Measurements from ENCODE around the gene SOBP. TPM values are rescaled to one million over a fixed set of nuclear protein-coding genes. Genes with fewer than 3 reads are reported as not detected.

SOBP gene
- total and polyA plus RNA-seq, 2 donors (not counting 3 experiments of a cell fraction or from before 2014, with no cell fraction given), result 0.35 to 6.6 TPM

DNA sequence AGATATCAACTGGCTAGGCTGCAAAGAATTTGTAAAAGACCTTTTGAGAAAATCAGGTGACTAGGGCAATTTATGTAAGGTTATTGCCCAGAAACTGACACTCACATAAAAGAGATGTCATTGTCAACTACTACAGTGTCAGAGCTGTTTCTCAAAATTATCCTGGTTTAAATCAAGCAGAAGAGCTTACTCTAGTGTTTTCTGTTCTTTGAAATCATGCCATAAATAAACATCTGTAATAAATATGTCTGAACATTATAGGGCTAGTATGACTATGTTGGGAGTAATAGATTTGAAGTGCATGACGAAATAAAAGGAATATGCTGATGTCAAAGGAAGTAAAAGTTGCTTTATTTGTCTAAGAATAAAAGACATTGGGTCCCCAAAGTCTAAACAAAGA lies 19.6 kb upstream of the SOBP start:
- intact Hi-C loops (cut with micrococcal nuclease), result no loop called here
- ChIA-PET POLR2A (no interaction called here), CTCF (interaction anchor here (0.7 to 1.4 kb wide), 2 partner anchors 11 to 152 kb away, joined by 3 to 4 read pairs; partner anchors contain the start of gene PDSS2)
- Histone ChIP-seq H3K9me3 (replicated peaks; ENCODE audit: control insufficient read depth, insufficient read depth, low read length) (no peaks in the 10 kb centered on the region), H3K9me1 (replicated peaks; ENCODE audit: control insufficient read depth, extremely low read depth, insufficient read depth, low read length) (no peaks in the 10 kb centered on the region), H3K4me1 (ENCODE audit: control insufficient read depth, extremely low read depth, insufficient read depth, low read length) (no peaks in the 10 kb centered on the region), H4K20me1 (replicated peaks; ENCODE audit: control insufficient read depth, extremely low read depth, insufficient read depth, low read length) (no peaks in the 10 kb centered on the region), H3K4me3 (replicated peaks in 1 of 3; ENCODE audit: insufficient read depth in 1 of 3, low read depth in 1 of 3, low read length in 3 of 3) (no peak overlapping the region), H3K27me3 (ENCODE audit: control insufficient read depth in 2 of 2, insufficient read depth in 2 of 2, low read length in 2 of 2) (peaks cover 14 to 17% of the 10 kb centered on the region in 2 experiments), H3K36me3 (ENCODE audit: control insufficient read depth in 2 of 2, extremely low read depth in 1 of 2, insufficient read depth in 2 of 2, low read length in 2 of 2) (no peaks in the 10 kb centered on the region), H3K9ac (replicated peaks; ENCODE audit: extremely low read depth, insufficient read depth, low read length) (no peak overlapping the region), H2AFZ (ENCODE audit: low read depth, low read length) (no peak overlapping the region), H3K4me2 (ENCODE audit: insufficient read depth, low read length) (no peak overlapping the region), H3K79me2 (ENCODE audit: control insufficient read depth, insufficient read depth, low read length) (no peaks in the 10 kb centered on the region), H3K27ac (ENCODE audit: insufficient read depth, low read depth, low read length) (no peak overlapping the region)
- no peak for DNase-seq (ENCODE audit: low read depth, low spot score)
- FAIRE-seq, result no peak
- TF ChIP-seq, protein P1, sequence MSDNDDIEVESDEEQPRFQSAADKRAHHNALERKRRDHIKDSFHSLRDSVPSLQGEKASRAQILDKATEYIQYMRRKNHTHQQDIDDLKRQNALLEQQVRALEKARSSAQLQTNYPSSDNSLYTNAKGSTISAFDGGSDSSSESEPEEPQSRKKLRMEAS (IDR thresholded peaks at IDR 0.05; ENCODE audit: insufficient read depth, insufficient read length), result no peak
- TF ChIP-seq MYC (IDR thresholded peaks at IDR 0.05; ENCODE audit: low read depth, low read length) (no peak), POLR2AphosphoS5 (IDR thresholded peaks at IDR 0.05; ENCODE audit: insufficient read depth, low read depth, low read length) (no peak), GATA2 (IDR thresholded peaks at IDR 0.05; ENCODE audit: insufficient read depth, insufficient read length, low read depth, low read length) (no peak), POLR2A (IDR thresholded peaks at IDR 0.05; ENCODE audit: low read depth, low read length) (no peak), FOS (IDR thresholded peaks at IDR 0.05; ENCODE audit: borderline replicate concordance, insufficient read depth, low read length) (no peak), EZH2 (IDR thresholded peaks at IDR 0.05; ENCODE audit: borderline replicate concordance, low read depth, low read length, severe bottlenecking) (no peak), JUN (IDR thresholded peaks at IDR 0.05; ENCODE audit: borderline replicate concordance, insufficient read depth, insufficient read length, low read depth) (no peak)
- TF ChIP-seq, protein P2, sequence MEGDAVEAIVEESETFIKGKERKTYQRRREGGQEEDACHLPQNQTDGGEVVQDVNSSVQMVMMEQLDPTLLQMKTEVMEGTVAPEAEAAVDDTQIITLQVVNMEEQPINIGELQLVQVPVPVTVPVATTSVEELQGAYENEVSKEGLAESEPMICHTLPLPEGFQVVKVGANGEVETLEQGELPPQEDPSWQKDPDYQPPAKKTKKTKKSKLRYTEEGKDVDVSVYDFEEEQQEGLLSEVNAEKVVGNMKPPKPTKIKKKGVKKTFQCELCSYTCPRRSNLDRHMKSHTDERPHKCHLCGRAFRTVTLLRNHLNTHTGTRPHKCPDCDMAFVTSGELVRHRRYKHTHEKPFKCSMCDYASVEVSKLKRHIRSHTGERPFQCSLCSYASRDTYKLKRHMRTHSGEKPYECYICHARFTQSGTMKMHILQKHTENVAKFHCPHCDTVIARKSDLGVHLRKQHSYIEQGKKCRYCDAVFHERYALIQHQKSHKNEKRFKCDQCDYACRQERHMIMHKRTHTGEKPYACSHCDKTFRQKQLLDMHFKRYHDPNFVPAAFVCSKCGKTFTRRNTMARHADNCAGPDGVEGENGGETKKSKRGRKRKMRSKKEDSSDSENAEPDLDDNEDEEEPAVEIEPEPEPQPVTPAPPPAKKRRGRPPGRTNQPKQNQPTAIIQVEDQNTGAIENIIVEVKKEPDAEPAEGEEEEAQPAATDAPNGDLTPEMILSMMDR (IDR thresholded peaks at IDR 0.05; ENCODE audit: extremely low read depth in 1 of 2, insufficient read depth in 1 of 2, low read depth in 1 of 2, low read length in 2 of 2), result no peak
- BruUV-seq (replicated peaks), result no TSS peak
- dilution Hi-C loops (cut with MboI; ENCODE audit: extremely low pct_ligation_motif_present, low sequenced_read_pairs), result no loop called here
